OCI-LY3 (cell line): Measurements from ENCODE around the gene C1QTNF6.

ENCODE experiments used
- H2AFZ ChIP-seq: fragments of 200-600, 300-600 bp; shearing (Covaris generic); 2 replicates; pipeline ENCODE4 v1.6.0; 2014; ENCODE audit warnings: antibody characterized with exemption, low read depth, low read length
- H3K27ac ChIP-seq: fragments of 200-600, 300-600 bp; sonication (generic); 2 replicates; pipeline ENCODE4 v1.5.1; 2014; ENCODE audit warnings: mild to moderate bottlenecking, low read length, moderate library complexity, mixed read lengths
- H3K27me3 ChIP-seq: fragments of 200-600, 300-600 bp; sonication (generic); 2 replicates; pipeline ENCODE4 v1.6.1; 2014; ENCODE audit warnings: low read depth, low read length, mixed read lengths
- H3K36me3 ChIP-seq: fragments of 200-600, 300-600 bp; sonication (generic); replicated peaks from 2 replicates; pipeline ENCODE3; 2014; ENCODE audit warnings: low read depth, low read length, mixed read lengths
- H3K4me1 ChIP-seq: fragments of 300-600, 200-600 bp; sonication (generic); 2 replicates; pipeline ENCODE4 v1.6.1; 2014; ENCODE audit warnings: low read length, mixed read lengths
- H3K4me2 ChIP-seq: fragments of 200-600, 300-600 bp; sonication (generic); 2 replicates; pipeline ENCODE4 v1.6.1; 2014; ENCODE audit warnings: low read length, mixed read lengths
- H3K4me3 ChIP-seq: fragments of 300-600, 200-600 bp; sonication (generic); 2 replicates; pipeline ENCODE4 v1.5.1; 2014; ENCODE audit warnings: antibody characterized with exemption, mild to moderate bottlenecking, low read length, moderate library complexity
- H3K79me2 ChIP-seq: fragments of 300-600, 200-600 bp; shearing (Covaris generic); 2 replicates; pipeline ENCODE4 v1.6.1; 2014; ENCODE audit warnings: mild to moderate bottlenecking, low read length, mixed read lengths
- H3K9ac ChIP-seq: fragments of 300-600, 200-600 bp; shearing (Covaris generic); 2 replicates; pipeline ENCODE4 v1.6.0; 2014; ENCODE audit warnings: mild to moderate bottlenecking, low read length, moderate library complexity
- H3K9me3 ChIP-seq: fragments of 200-600, 300-600 bp; shearing (Covaris generic); 2 replicates; pipeline ENCODE4 v1.6.1; 2014; ENCODE audit warnings: low read length, mixed read lengths; ENCODE audit not compliant: insufficient read depth
- H4K20me1 ChIP-seq: fragments of 200-600, 300-600 bp; sonication (generic); 2 replicates; pipeline ENCODE4 v1.6.1; 2016; ENCODE audit warnings: low read length, mixed read lengths; ENCODE audit not compliant: insufficient read depth
- CTCF ChIP-seq: fragments of 200-600, 300-600 bp; sonication (generic); IDR thresholded peaks from 2 replicates; pipeline ENCODE4 v1.5.1; 2014; ENCODE audit warnings: antibody characterized with exemption, low read length, low read depth
- EZH2phosphoT487 ChIP-seq: fragments of 200-600 bp; shearing (Covaris generic); IDR thresholded peaks from 2 replicates; pipeline ENCODE4 v1.6.1; 2018; ENCODE audit warnings: antibody characterized with exemption, mixed run types, low read depth

Gene C1QTNF6

DNA sequence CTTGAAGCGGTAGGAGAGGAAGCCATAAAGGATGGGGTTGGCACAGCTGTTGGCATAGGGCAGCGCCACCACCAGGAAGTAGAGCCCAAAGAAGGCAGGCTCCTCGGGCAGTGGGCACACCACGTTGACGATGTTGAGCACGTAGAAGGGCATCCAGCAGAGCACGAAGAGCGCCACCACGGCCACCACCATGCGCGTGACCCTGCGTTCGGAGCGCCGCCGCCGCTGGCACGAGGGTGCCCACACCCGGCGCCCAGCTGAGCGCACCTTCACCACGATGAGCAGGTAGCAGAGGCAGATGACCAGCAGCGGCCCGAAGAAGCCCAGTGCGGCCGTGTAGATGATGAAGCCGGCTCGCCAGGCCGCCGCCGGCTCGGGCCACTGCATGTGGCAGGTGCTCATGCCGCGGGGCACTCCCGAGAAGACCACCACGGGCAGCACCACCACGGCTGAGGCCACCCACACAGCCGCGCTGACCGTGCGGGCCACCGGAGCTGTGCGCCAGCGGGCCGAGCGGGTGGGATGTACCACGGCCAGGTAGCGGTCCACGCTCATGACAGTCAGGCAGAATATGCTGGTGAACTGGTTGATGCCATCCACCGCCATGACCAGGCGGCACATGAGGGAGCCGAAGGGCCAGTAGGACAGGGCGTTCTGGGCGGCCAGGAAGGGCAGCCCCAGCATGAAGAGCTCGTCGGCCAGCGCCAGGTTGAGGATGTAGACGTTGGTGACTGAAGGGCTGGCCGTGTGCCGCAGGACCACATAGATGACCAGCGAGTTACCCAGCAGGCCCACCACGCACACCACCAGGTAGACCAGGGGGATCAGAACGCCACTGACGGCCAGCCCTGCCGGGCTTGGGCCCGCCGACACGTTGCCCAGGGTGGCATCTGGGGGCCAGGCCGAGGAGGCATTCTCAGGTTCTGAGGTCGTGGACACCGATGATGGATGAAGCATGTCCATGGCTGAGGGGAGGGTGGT is 19.1 kb upstream of the C1QTNF6 start:
- Histone ChIP-seq H3K4me2 (no peak overlapping the region), H3K79me2 (no peaks in the 10 kb centered on the region), H2AFZ (no peak overlapping the region), H3K4me3 (no peak overlapping the region), H3K27ac (no peak overlapping the region), H3K9ac (no peak overlapping the region), H4K20me1 (no peaks in the 10 kb centered on the region), H3K27me3 (no peaks in the 10 kb centered on the region), H3K36me3 (no peaks in the 10 kb centered on the region), H3K9me3 (no peaks in the 10 kb centered on the region), H3K4me1 (no peaks in the 10 kb centered on the region; the same call in 1 of the 2 replicates)
- TF ChIP-seq EZH2phosphoT487 (no peak), CTCF (no peak)

- H3K4me1 ChIP-seq = peaks cover 6% of the 10 kb centered on the region; the same call in 1 of the 2 replicates
- H2AFZ ChIP-seq = no peak overlapping the region
- H3K9me3 ChIP-seq = no peaks in the 10 kb centered on the region
- H3K9ac ChIP-seq = no peak overlapping the region
- H3K36me3 ChIP-seq = no peaks in the 10 kb centered on the region
- TF ChIP-seq CTCF (no peak), EZH2phosphoT487 (no peak)
- no peak overlapping the region for H3K27ac ChIP-seq
- no peak overlapping the region for H3K4me3 ChIP-seq
- no peaks in the 10 kb centered on the region for H3K79me2 ChIP-seq
- no peak overlapping the region for H3K4me2 ChIP-seq
- no peaks in the 10 kb centered on the region for H4K20me1 ChIP-seq
- no peaks in the 10 kb centered on the region for H3K27me3 ChIP-seq
These were observed 18.2 kb upstream of the C1QTNF6 start for GRCh38 chr22:37206118-37206840.

- H3K9ac ChIP-seq = no peak overlapping the region
- H2AFZ ChIP-seq = no peak overlapping the region
- H3K27me3 ChIP-seq = no peaks in the 10 kb centered on the region
- H4K20me1 ChIP-seq = no peaks in the 10 kb centered on the region
- TF ChIP-seq EZH2phosphoT487 (no peak), CTCF (no peak)
- H3K27ac ChIP-seq = no peak overlapping the region
- H3K4me1 ChIP-seq = peaks cover 14% of the 10 kb centered on the region
- H3K4me3 ChIP-seq = no peak overlapping the region
- H3K79me2 ChIP-seq = no peaks in the 10 kb centered on the region
- no peaks in the 10 kb centered on the region for H3K9me3 ChIP-seq
- no peak overlapping the region for H3K4me2 ChIP-seq
- no peaks in the 10 kb centered on the region for H3K36me3 ChIP-seq
These were observed 17.0 kb upstream of the C1QTNF6 start for GRCh38 chr22:37205046-37205445.

DNA sequence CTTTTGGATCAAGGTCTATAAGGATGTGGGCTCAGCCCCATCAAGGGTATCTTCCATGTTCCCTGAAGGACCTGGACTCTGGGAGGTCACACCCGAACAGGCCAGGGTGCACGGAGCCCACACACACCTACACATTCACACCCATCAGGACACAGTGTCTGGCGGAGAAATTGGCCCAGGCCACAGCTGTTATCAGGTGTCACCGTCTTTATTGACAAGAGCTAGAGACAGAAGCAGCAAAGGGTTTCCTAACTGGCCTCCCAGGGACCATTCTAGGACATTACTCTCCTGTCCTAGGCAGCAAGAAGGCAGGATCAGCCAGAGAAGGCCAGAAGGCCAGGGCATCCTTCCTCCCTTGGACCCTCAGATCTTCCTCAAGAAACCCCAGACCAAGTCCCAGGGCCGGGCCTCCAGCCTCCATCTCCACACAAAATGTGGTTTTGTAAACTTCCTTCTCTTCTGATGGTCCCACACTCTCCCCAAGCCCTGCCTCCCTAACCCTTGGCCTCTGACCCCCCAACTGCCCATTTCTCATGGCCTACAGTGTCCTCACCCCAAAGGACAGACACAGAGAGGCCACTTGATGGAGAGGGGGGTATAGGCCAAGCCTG is 16.1 kb upstream of the C1QTNF6 start:
- Histone ChIP-seq H3K4me1 (peaks cover 20% of the 10 kb centered on the region), H2AFZ (no peak overlapping the region), H4K20me1 (no peaks in the 10 kb centered on the region), H3K27me3 (no peaks in the 10 kb centered on the region), H3K27ac (no peak overlapping the region), H3K9ac (no peak overlapping the region), H3K4me2 (no peak overlapping the region), H3K4me3 (no peak overlapping the region), H3K79me2 (no peaks in the 10 kb centered on the region), H3K36me3 (no peaks in the 10 kb centered on the region), H3K9me3 (no peaks in the 10 kb centered on the region)
- TF ChIP-seq CTCF (no peak), EZH2phosphoT487 (no peak)
